ENCODE data around the gene LTB4R2. TPM values are rescaled to one million over a fixed set of nuclear protein-coding genes. Genes with fewer than 3 reads are reported as not detected.

The LTB4R2 gene
- total and polyA plus RNA-seq, 2 experiments from 2014 or later = 0.45 to 3.5 TPM

GRCh38 chr14:24317141-24317928 is 7.4 kb downstream of the LTB4R2 start:
- 82 to 85% methylated on average over 3 of the region's 3 CpGs for WGBS, 2 experiments (ENCODE audit: low coverage in 1 of 2, low lambda C conversion rate in 2 of 2, missing lambda C conversion rate in 2 of 2)
- H3K27ac ChIP-seq = no peak overlapping the region
- no peak overlapping the region for H2AFZ ChIP-seq
- H3K9me2 ChIP-seq (ENCODE audit: insufficient read depth) = no peaks in the 10 kb centered on the region
- DNase-seq = peak; percentile 80
- no peaks in the 10 kb centered on the region; the same call in 1 of the 2 replicates for H3K27me3 ChIP-seq (replicated peaks; ENCODE audit: insufficient read depth)
- peaks cover 13% of the 10 kb centered on the region for H3K4me1 ChIP-seq (ENCODE audit: insufficient read depth)
- H3K36me3 ChIP-seq (ENCODE audit: low read depth) = no peaks in the 10 kb centered on the region
- no peaks in the 10 kb centered on the region for H4K20me1 ChIP-seq (ENCODE audit: insufficient read depth)
- H3K4me3 ChIP-seq = no peak overlapping the region
- in situ Hi-C loops (cut with MboI) = no loop called here
- peaks cover 14% of the 10 kb centered on the region; the same call in 1 of the 2 replicates for H3F3A ChIP-seq (ENCODE audit: insufficient read depth)
- H3K79me2 ChIP-seq (ENCODE audit: insufficient read depth) = no peaks in the 10 kb centered on the region
- TF ChIP-seq EZH2 (IDR thresholded peaks at IDR 0.05; ENCODE audit: insufficient read depth, poor library complexity, severe bottlenecking) (no peak), EZH2phosphoT487 (IDR thresholded peaks at IDR 0.05; ENCODE audit: insufficient read depth, low read depth) (no peak)
- no peaks in the 10 kb centered on the region for H3K9me3 ChIP-seq (ENCODE audit: low read depth)
- H3K9ac ChIP-seq = no peak overlapping the region
- no peak overlapping the region for H3K4me2 ChIP-seq (ENCODE audit: unreplicated experiment)

- Histone ChIP-seq H3K36me3 (ENCODE audit: low read depth) (no peaks in the 10 kb centered on the region), H3F3A (ENCODE audit: insufficient read depth) (peaks cover 14% of the 10 kb centered on the region; the same call in 1 of the 2 replicates), H3K27me3 (replicated peaks; ENCODE audit: insufficient read depth) (no peaks in the 10 kb centered on the region; the same call in 1 of the 2 replicates), H2AFZ (no peak overlapping the region), H3K4me3 (no peak overlapping the region), H3K4me2 (ENCODE audit: unreplicated experiment) (no peak overlapping the region), H3K79me2 (ENCODE audit: insufficient read depth) (no peaks in the 10 kb centered on the region), H3K9me2 (ENCODE audit: insufficient read depth) (no peaks in the 10 kb centered on the region), H3K4me1 (ENCODE audit: insufficient read depth) (peaks cover 12% of the 10 kb centered on the region), H3K9me3 (ENCODE audit: low read depth) (no peaks in the 10 kb centered on the region), H4K20me1 (ENCODE audit: insufficient read depth) (no peaks in the 10 kb centered on the region), H3K27ac (no peak overlapping the region), H3K9ac (no peak overlapping the region)
- 74 to 78% methylated on average over 14 of the region's 14 CpGs for WGBS, 2 experiments (ENCODE audit: low coverage in 1 of 2, low lambda C conversion rate in 2 of 2, missing lambda C conversion rate in 2 of 2)
- in situ Hi-C loops (cut with MboI) = no loop called here
- TF ChIP-seq EZH2 (IDR thresholded peaks at IDR 0.05; ENCODE audit: insufficient read depth, poor library complexity, severe bottlenecking) (no peak), EZH2phosphoT487 (IDR thresholded peaks at IDR 0.05; ENCODE audit: insufficient read depth, low read depth) (no peak)
- DNase-seq = no peak
Observed at GRCh38 chr14:24321212-24321975, 11.5 kb downstream of the LTB4R2 start.

- no peak for TF ChIP-seq EZH2phosphoT487 (IDR thresholded peaks at IDR 0.05; ENCODE audit: insufficient read depth, low read depth)
- no peak for TF ChIP-seq EZH2 (IDR thresholded peaks at IDR 0.05; ENCODE audit: insufficient read depth, poor library complexity, severe bottlenecking)
- Histone ChIP-seq H3F3A (ENCODE audit: insufficient read depth) (peaks cover 3% of the 10 kb centered on the region; the same call in 1 of the 2 replicates), H2AFZ (no peak overlapping the region), H3K4me1 (ENCODE audit: insufficient read depth) (no peaks in the 10 kb centered on the region), H3K27me3 (replicated peaks; ENCODE audit: insufficient read depth) (no peaks in the 10 kb centered on the region; the same call in 1 of the 2 replicates), H3K36me3 (ENCODE audit: low read depth) (no peaks in the 10 kb centered on the region), H3K4me3 (no peak overlapping the region), H4K20me1 (ENCODE audit: insufficient read depth) (no peaks in the 10 kb centered on the region), H3K79me2 (ENCODE audit: insufficient read depth) (no peaks in the 10 kb centered on the region), H3K4me2 (ENCODE audit: unreplicated experiment) (no peak overlapping the region), H3K9ac (no peak overlapping the region), H3K9me3 (ENCODE audit: low read depth) (no peaks in the 10 kb centered on the region), H3K27ac (no peak overlapping the region), H3K9me2 (ENCODE audit: insufficient read depth) (no peaks in the 10 kb centered on the region)
- no peak for DNase-seq
- 58 to 64% methylated on average over 9 to 10 of the region's 10 CpGs for WGBS, 2 experiments (ENCODE audit: low coverage in 1 of 2, low lambda C conversion rate in 2 of 2, missing lambda C conversion rate in 2 of 2)
- in situ Hi-C loops (cut with MboI) = no loop called here
Observed at GRCh38 chr14:24322672-24323071, 12.7 kb downstream of the LTB4R2 start.

GRCh38 chr14:24323341-24323740 is 13.4 kb downstream of the LTB4R2 start:
- no peaks in the 10 kb centered on the region for H3K79me2 ChIP-seq (ENCODE audit: insufficient read depth)
- H3K36me3 ChIP-seq (ENCODE audit: low read depth) = no peaks in the 10 kb centered on the region
- H3K4me1 ChIP-seq (ENCODE audit: insufficient read depth) = no peaks in the 10 kb centered on the region
- H3K4me3 ChIP-seq = no peak overlapping the region
- no peak for TF ChIP-seq EZH2phosphoT487 (IDR thresholded peaks at IDR 0.05; ENCODE audit: insufficient read depth, low read depth)
- TF ChIP-seq EZH2 (IDR thresholded peaks at IDR 0.05; ENCODE audit: insufficient read depth, poor library complexity, severe bottlenecking) = no peak
- WGBS, 2 experiments (ENCODE audit: low coverage in 1 of 2, low lambda C conversion rate in 2 of 2, missing lambda C conversion rate in 2 of 2) = 10% methylated on average over 3 of the region's 3 CpGs
- in situ Hi-C loops (cut with MboI) = no loop called here
- no peaks in the 10 kb centered on the region for H3K9me2 ChIP-seq (ENCODE audit: insufficient read depth)
- no peak overlapping the region for H3K27ac ChIP-seq
- H3K27me3 ChIP-seq (replicated peaks; ENCODE audit: insufficient read depth) = no peaks in the 10 kb centered on the region; the same call in 1 of the 2 replicates
- H3F3A ChIP-seq (ENCODE audit: insufficient read depth) = no peaks in the 10 kb centered on the region
- H3K9ac ChIP-seq = no peak overlapping the region
- no peak overlapping the region for H3K4me2 ChIP-seq (ENCODE audit: unreplicated experiment)
- DNase-seq = peak; percentile 39
- H2AFZ ChIP-seq = no peak overlapping the region
- H4K20me1 ChIP-seq (ENCODE audit: insufficient read depth) = no peaks in the 10 kb centered on the region
- no peaks in the 10 kb centered on the region for H3K9me3 ChIP-seq (ENCODE audit: low read depth)
